Brain pericyte (primary cell): Measurements from ENCODE around the gene SLC39A9.
"Not testable (repeated sequence)": the region's sequence is repeated elsewhere in the genome, so short reads cannot be mapped to it uniquely, and the experiment has no call there.

Experiments used
- DNase-seq: peaks from one replicate; pipeline ENCODE4 v3.0.0-alpha.2; 2012; ENCODE audit warnings: low read depth, low spot score

The SLC39A9 gene

GRCh38 chr14:69475194-69475818 lies 76.8 kb downstream of the SLC39A9 start:
- DNase-seq = no peak

DNA sequence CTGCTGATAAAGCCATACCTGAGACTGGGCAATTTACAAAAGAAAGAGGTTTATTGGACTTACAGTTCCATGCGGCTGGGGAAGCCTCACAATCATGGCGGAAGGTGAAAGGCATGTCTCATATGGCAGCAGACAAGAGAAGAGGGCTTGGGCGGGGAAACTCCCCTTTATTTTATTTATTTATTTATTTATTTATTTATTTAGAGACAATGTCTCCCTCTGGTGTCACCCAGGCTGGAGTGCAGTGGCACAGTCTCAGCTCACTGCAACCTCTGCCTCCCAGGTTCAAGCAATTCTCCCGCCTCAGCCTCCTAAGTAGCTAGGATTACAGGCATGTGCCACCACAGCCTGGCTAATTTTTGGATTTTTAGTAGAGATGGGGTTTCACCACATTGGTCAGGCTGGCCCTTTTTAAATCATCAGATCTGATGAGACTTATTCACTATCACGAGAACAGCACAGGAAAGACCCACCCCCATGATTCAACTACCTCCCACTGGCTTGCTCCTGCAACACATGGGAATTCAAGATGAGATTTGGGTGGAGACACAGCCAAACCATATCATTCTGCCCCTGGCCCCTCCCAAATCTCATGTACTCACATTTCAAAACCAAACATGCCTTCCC lies 78.4 kb downstream of the SLC39A9 start:
- DNase-seq = not testable (repeated sequence)

DNA sequence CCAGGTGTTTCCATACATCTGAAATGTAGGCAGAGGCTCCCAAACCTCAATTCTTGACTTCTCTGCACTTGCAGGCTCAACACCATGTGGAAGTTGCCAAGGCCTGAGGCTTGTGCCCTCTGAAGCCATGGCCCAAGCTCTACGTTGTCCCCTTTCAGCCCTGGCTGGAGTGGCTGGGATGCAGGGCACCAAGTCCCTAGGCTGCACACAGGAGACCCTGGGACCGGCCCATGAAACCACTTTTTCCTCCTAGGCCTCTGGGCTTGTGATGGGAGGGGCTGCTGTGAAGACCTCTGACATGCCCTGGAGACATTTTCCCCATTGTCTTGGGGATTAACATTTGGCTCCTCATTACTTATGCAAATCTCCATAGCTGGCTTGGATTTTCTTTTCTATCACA lies 79.6 kb downstream of the SLC39A9 start:
- DNase-seq = not testable (repeated sequence)

GRCh38 chr14:69479696-69480095 lies 81.2 kb downstream of the SLC39A9 start:
- DNase-seq = no peak

- no peak for DNase-seq
Measured at GRCh38 chr14:69480136-69480535, 81.6 kb downstream of the SLC39A9 start.

DNA sequence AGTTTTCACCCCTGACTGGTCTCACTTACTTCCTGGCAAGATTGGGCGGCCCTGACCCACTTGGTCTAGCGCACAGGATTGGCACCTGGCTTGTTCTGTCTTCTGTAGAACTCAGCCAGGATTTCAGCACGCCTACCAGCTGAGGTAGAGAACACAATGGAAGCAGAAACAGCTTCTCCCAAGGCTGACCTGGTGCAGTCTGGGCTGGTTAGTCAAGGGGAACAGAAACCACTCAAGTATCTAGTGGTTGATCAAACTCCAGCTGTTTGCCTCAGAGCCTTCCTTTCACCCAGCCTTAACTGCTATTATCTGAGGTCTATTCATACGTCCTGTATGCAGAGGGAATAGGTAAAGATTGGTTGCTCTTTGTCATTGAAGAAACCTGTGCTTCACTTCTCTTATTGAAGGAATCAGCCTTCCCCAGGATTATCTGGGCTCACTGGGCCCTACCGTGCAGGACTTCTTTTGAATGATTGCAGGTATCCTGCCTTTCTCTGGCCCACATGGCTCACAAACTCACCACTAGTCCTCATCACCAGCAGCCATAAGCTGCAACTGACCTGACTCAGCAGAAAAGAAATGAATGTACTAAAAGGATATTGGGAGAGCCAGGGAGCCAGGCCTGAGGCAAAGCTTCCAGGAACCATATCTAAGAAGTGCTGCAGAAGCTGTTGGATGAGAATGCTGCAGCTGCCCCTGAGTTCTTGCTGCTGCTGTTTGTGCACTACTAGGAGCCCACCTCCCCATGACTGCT lies 83.5 kb downstream of the SLC39A9 start:
- no peak for DNase-seq

DNA sequence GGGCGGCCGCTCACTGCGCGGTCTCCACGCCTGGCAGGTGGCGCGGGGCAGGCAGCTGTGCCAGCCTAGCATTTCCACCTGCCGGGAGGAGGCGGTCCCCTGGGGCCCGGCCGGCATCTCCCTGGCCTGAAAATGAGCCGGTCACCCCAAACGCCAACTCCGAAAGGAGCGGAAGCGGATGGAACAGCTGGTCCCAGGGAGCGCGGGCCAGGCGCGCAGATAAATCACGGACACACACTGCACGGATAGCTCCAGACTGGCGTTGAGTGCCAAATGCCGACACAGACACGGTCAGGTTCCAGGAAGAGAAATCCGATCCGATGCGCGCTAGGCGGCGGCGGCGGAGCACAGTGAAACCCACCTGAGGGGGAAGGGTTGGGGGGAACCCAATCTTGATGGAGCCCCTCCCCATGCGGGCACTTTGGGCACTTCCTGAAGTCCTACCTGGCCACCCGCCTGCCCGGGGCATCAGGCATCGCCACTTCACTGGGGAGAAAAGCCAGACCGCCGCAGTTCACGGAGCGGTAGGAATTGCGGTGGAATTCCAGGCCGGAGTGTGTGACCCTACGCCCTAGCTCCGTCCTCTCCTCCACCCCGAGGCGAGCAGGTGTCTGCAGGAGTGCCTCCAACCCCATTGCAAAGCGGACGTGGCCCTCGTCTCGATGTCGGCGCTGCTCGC lies 85.4 kb downstream of the SLC39A9 start:
- no peak for DNase-seq

- no peak for DNase-seq
Measured at GRCh38 chr14:69484444-69485314, 86.2 kb downstream of the SLC39A9 start, which contains the start of gene PLEKHD1. Gene PLEKHD1 (plus strand): TSS chr14:69484728. CDS start chr14:69484966, 238 bp downstream.

DNA sequence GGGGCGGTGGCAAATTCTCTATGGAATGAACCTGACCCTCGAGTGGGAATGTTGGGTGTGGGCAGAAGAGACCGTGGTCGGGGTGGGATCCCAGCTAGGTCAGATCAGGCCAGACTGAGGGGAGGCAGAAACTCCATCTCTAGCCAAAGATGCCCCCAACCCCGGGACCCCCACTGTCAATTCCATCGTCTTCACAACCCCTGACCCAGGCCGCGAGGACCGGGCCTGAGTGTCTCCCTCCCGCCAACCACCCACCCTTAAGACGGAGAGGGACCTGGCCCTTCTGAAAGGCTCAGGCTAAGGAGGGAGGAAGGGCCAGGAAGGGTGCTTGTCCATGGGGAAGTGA lies 86.8 kb downstream of the SLC39A9 start:
- DNase-seq = no peak

- no peak for DNase-seq
Measured at GRCh38 chr14:69485701-69486100, 87.2 kb downstream of the SLC39A9 start.

GRCh38 chr14:69487226-69487625 lies 88.7 kb downstream of the SLC39A9 start:
- DNase-seq = no peak

- no peak for DNase-seq
Measured at GRCh38 chr14:69487771-69488170, 89.3 kb downstream of the SLC39A9 start.

GRCh38 chr14:69489495-69489894 lies 91.0 kb downstream of the SLC39A9 start:
- DNase-seq = no peak

GRCh38 chr14:69490219-69490918 lies 91.9 kb downstream of the SLC39A9 start:
- no peak for DNase-seq

GRCh38 chr14:69491193-69491592 lies 92.7 kb downstream of the SLC39A9 start:
- DNase-seq = no peak

DNA sequence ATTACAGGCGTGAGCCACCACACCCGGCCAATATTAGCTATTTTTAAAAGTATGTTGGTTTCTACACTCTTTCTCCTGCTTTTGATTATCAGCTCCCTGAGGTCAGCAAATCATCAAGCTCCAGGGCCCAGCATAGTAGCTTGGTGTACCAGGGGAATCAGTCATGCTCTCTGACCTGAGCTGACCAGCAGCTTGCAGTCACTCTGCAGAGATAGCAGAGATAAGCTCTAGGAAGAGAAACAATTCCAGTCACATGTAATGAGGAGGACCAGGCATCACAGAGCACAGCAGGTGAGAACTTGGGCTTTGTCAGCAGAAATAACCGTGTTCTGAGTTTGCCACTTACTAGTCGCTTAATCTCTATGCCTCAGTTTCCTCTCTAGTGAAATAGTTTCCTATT lies 94.5 kb downstream of the SLC39A9 start:
- DNase-seq = no peak

DNA sequence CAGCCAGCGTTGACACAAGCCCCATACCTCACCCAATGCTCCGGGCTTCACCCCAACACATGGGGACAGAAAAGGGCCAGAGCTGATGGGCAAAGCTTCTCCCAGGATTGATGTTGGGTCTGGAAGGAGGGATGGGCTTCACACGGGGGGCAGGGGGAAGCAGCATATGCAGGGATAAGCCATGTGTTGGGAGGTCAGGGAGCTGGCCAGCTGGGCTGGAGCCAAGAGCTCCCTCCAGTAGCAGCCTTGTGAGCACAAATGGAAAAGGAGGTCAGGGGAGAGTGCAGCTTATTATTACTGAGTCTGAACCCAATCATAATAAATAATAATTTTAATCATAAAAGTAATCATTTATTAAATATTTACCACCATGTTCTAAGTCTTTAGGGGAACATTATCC lies 95.3 kb downstream of the SLC39A9 start:
- DNase-seq = no peak

DNA sequence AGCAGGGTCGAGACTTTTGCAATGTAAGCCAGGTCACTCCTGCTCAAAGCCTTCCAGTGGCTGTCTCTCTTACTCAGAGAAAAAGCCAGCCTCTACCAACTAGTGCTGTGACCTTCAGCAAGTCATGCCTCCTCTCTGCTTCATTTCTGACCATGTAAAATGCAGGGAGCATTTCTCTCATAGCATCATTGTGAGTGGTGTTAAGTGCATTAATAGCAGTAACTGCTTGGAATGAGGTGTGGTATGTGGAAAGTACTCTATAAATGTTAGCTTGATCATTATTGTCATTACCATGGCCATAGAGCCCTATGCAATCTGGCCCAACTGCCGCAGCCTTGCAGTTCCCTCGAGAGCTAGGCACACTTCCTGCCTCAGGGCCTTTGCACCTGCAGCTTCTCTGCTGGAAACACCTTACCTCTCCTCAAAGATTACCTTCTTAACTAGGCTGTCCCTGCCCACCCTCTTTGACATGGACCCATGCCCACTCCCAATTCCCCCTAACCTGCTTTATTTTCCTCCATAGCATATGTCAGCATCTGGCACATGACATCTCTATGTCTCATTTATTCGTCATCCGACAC lies 96.9 kb downstream of the SLC39A9 start:
- no peak for DNase-seq

DNA sequence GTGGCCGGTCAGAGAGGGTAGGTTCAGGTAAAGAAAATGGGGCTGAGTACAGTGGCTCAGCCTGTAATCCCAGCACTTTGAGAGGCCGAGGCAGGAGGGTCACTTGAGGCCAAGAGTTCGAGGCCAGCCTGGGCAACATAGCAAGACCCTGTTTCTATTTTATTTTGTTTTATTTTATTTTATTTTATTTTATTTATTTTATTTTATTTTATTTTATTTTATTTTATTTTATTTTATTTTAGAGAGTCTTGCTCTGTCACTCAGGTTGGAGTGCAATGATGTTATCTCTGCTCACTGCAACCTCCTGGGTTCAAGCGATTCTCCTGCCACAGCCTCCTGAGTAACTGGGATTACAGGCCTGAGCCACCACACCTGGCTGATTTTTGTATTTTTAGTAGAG lies 99.4 kb downstream of the SLC39A9 start:
- DNase-seq = not testable (repeated sequence)

GRCh38 chr14:69498286-69498685 lies 99.8 kb downstream of the SLC39A9 start:
- not testable (repeated sequence) for DNase-seq
